Neural cell (in vitro differentiated cells): ENCODE results near the gene ZNF503. TPM values are rescaled to one million over a fixed set of nuclear protein-coding genes. Genes with fewer than 3 reads are reported as not detected.

Experiments used
- H2AFZ ChIP-seq: fragments of 200-600, 300-800 bp; sonication (generic), shearing (Covaris generic); 2 replicates; pipeline ENCODE4 v1.6.0; 2014; ENCODE audit warnings: low read depth, mild to moderate bottlenecking, antibody characterized with exemption, low read length, moderate library complexity
- H3F3A ChIP-seq: fragments of 200-600 bp; shearing (Covaris generic); 2 replicates; pipeline ENCODE4 v1.6.1; 2016; ENCODE audit warnings: mild to moderate bottlenecking, moderate library complexity, mixed read lengths, antibody characterized with exemption, low read length; ENCODE audit not compliant: insufficient read depth, poor library complexity, severe bottlenecking
- H3K27ac ChIP-seq: fragments of 200-600, 300-800 bp; sonication (generic), shearing (Covaris generic); 2 replicates; pipeline ENCODE4 v1.5.1; 2014; ENCODE audit warnings: mild to moderate bottlenecking, low read length, moderate library complexity
- H3K27me3 ChIP-seq: fragments of 300-800, 200-600 bp; sonication (generic), shearing (Covaris generic); 2 replicates; pipeline ENCODE4 v1.6.0; 2014; ENCODE audit warnings: mild to moderate bottlenecking, low read depth, low read length, moderate library complexity; ENCODE audit not compliant: insufficient read depth
- H3K36me3 ChIP-seq: fragments of 300-800, 200-600 bp; sonication (generic), shearing (Covaris generic); 2 replicates; pipeline ENCODE4 v1.5.1; 2014; ENCODE audit warnings: mild to moderate bottlenecking, antibody characterized with exemption, low read length, moderate library complexity; ENCODE audit not compliant: insufficient read depth
- H3K4me2 ChIP-seq: fragments of 300-800, 200-600 bp; sonication (generic), shearing (Covaris generic); 2 replicates; pipeline ENCODE4 v1.6.0; 2014; ENCODE audit warnings: mild to moderate bottlenecking, low read length
- H3K4me3 ChIP-seq: fragments of 300-800, 200-600 bp; sonication (generic), shearing (Covaris generic); 2 replicates; pipeline ENCODE4 v1.5.1; 2014; ENCODE audit warnings: mild to moderate bottlenecking, low read length, moderate library complexity
- H3K79me2 ChIP-seq: fragments of 200-600 bp; shearing (Covaris generic); replicated peaks from 2 replicates; pipeline ENCODE4 v1.6.0; 2014; ENCODE audit warnings: mild to moderate bottlenecking, low read length, moderate library complexity; ENCODE audit not compliant: insufficient read depth
- H3K9ac ChIP-seq: fragments of 300-800, 200-600 bp; sonication (generic), shearing (Covaris generic); 2 replicates; pipeline ENCODE4 v1.6.1; 2016; ENCODE audit warnings: mild to moderate bottlenecking, low read length, mixed read lengths
- H3K9me2 ChIP-seq: fragments of 200-600 bp; shearing (Covaris generic); 2 replicates; pipeline ENCODE4 v1.6.1; 2016; ENCODE audit warnings: mild to moderate bottlenecking, low read length, mixed read lengths; ENCODE audit not compliant: insufficient read depth
- H3K9me3 ChIP-seq: fragments of 200-600, 300-800 bp; sonication (generic), shearing (Covaris generic); 2 replicates; pipeline ENCODE4 v1.6.1; 2016; ENCODE audit warnings: mild to moderate bottlenecking, mixed run types, low read length, moderate library complexity, mixed read lengths
- H4K20me1 ChIP-seq: fragments of 200-600 bp; shearing (Covaris generic); 2 replicates; pipeline ENCODE4 v1.6.1; 2016; ENCODE audit warnings: mild to moderate bottlenecking, mixed run types; ENCODE audit not compliant: insufficient read depth
- EP300 ChIP-seq: fragments of 450-650 bp; conservative IDR thresholded peaks from 2 replicates; pipeline ENCODE4 v1.6.1; 2014; ENCODE audit warnings: antibody characterized with exemption, mild to moderate bottlenecking, moderate library complexity; ENCODE audit not compliant: poor library complexity, severe bottlenecking
- EZH2 ChIP-seq: fragments of 200-600, 300-800 bp; shearing (Covaris generic), sonication (generic); IDR thresholded peaks from 2 replicates; pipeline ENCODE4 v1.6.1; 2014; ENCODE audit warnings: antibody characterized with exemption, low read length, borderline replicate concordance, mild to moderate bottlenecking; ENCODE audit not compliant: insufficient read depth, poor library complexity, severe bottlenecking
- MXI1 ChIP-seq: fragments of 450-650 bp; conservative IDR thresholded peaks from 2 replicates; pipeline ENCODE4 v1.6.1; 2014; ENCODE audit warnings: antibody characterized with exemption, mild to moderate bottlenecking; ENCODE audit not compliant: poor library complexity, severe bottlenecking
- POLR2AphosphoS5 ChIP-seq: IDR thresholded peaks from 2 replicates; pipeline ENCODE4 v1.6.1; 2012
- RAD21 ChIP-seq: fragments of 450-650 bp; conservative IDR thresholded peaks from 2 replicates; pipeline ENCODE4 v1.6.1; 2014; ENCODE audit warnings: antibody characterized with exemption, mild to moderate bottlenecking, moderate library complexity
- SMC3 ChIP-seq: fragments of 450-650 bp; conservative IDR thresholded peaks from 2 replicates; pipeline ENCODE4 v1.6.1; 2014; ENCODE audit warnings: antibody characterized with exemption, mild to moderate bottlenecking, moderate library complexity; ENCODE audit not compliant: poor library complexity
- TAF1 ChIP-seq: IDR thresholded peaks from 2 replicates; pipeline ENCODE4 v1.6.1; 2012; ENCODE audit warnings: low read depth
- polyA plus RNA-seq: library from polyadenylated mRNA; depleted of rRNA; stranded (reverse); fragments of >200 nt; gene quantifications from 2 replicates; pipeline ENCODE4 v1.2.3, GENCODE V29; 2014
- TF ChIP-seq, protein P1 (sequence below): fragments of 450-650 bp; IDR thresholded peaks from 2 replicates; pipeline ENCODE4 v1.5.1; 2014; ENCODE audit warnings: antibody characterized with exemption, mild to moderate bottlenecking, moderate library complexity; ENCODE audit not compliant: poor library complexity, severe bottlenecking
- TF ChIP-seq, protein P2 (sequence below): IDR thresholded peaks from 2 replicates; pipeline ENCODE4 v1.6.1; 2012; ENCODE audit warnings: borderline replicate concordance

ZNF503 gene
- polyA plus RNA-seq, 1 donor from 2014 or later, result 41.4 TPM

GRCh38 chr10:75433216-75433615 lies 31.7 kb upstream of the ZNF503 start:
- Histone ChIP-seq H3K9me2 (no peaks in the 10 kb centered on the region), H3K36me3 (no peaks in the 10 kb centered on the region), H3K9me3 (no peaks in the 10 kb centered on the region), H3K27me3 (peaks cover 41% of the 10 kb centered on the region), H3K4me2 (no peak overlapping the region), H3K4me3 (no peak overlapping the region), H4K20me1 (no peaks in the 10 kb centered on the region), H3F3A (no peaks in the 10 kb centered on the region), H2AFZ (no peak overlapping the region), H3K27ac (no peak overlapping the region), H3K9ac (no peak overlapping the region), H3K79me2 (no peaks in the 10 kb centered on the region)
- TF ChIP-seq EZH2 (no peak), EP300 (no peak), RAD21 (no peak), POLR2AphosphoS5 (no peak), TAF1 (no peak), SMC3 (no peak), MXI1 (no peak)
- TF ChIP-seq, protein P1, sequence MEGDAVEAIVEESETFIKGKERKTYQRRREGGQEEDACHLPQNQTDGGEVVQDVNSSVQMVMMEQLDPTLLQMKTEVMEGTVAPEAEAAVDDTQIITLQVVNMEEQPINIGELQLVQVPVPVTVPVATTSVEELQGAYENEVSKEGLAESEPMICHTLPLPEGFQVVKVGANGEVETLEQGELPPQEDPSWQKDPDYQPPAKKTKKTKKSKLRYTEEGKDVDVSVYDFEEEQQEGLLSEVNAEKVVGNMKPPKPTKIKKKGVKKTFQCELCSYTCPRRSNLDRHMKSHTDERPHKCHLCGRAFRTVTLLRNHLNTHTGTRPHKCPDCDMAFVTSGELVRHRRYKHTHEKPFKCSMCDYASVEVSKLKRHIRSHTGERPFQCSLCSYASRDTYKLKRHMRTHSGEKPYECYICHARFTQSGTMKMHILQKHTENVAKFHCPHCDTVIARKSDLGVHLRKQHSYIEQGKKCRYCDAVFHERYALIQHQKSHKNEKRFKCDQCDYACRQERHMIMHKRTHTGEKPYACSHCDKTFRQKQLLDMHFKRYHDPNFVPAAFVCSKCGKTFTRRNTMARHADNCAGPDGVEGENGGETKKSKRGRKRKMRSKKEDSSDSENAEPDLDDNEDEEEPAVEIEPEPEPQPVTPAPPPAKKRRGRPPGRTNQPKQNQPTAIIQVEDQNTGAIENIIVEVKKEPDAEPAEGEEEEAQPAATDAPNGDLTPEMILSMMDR, result no peak
- TF ChIP-seq, protein P2, sequence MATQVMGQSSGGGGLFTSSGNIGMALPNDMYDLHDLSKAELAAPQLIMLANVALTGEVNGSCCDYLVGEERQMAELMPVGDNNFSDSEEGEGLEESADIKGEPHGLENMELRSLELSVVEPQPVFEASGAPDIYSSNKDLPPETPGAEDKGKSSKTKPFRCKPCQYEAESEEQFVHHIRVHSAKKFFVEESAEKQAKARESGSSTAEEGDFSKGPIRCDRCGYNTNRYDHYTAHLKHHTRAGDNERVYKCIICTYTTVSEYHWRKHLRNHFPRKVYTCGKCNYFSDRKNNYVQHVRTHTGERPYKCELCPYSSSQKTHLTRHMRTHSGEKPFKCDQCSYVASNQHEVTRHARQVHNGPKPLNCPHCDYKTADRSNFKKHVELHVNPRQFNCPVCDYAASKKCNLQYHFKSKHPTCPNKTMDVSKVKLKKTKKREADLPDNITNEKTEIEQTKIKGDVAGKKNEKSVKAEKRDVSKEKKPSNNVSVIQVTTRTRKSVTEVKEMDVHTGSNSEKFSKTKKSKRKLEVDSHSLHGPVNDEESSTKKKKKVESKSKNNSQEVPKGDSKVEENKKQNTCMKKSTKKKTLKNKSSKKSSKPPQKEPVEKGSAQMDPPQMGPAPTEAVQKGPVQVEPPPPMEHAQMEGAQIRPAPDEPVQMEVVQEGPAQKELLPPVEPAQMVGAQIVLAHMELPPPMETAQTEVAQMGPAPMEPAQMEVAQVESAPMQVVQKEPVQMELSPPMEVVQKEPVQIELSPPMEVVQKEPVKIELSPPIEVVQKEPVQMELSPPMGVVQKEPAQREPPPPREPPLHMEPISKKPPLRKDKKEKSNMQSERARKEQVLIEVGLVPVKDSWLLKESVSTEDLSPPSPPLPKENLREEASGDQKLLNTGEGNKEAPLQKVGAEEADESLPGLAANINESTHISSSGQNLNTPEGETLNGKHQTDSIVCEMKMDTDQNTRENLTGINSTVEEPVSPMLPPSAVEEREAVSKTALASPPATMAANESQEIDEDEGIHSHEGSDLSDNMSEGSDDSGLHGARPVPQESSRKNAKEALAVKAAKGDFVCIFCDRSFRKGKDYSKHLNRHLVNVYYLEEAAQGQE, result no peak

GRCh38 chr10:75432763-75433162 lies 31.2 kb upstream of the ZNF503 start:
- no peak overlapping the region for H3K4me2 ChIP-seq

More at GRCh38 chr10:75432763-75433162, 31.2 kb upstream of the ZNF503 start:
- no peaks in the 10 kb centered on the region for H3K36me3 ChIP-seq
- no peaks in the 10 kb centered on the region for H4K20me1 ChIP-seq
- no peak overlapping the region for H3K27ac ChIP-seq
- H2AFZ ChIP-seq, result no peak overlapping the region
- H3K4me3 ChIP-seq, result no peak overlapping the region
- H3K9me3 ChIP-seq, result no peaks in the 10 kb centered on the region
- peaks cover 41% of the 10 kb centered on the region for H3K27me3 ChIP-seq
- H3K9me2 ChIP-seq, result no peaks in the 10 kb centered on the region
- no peaks in the 10 kb centered on the region for H3K79me2 ChIP-seq
- TF ChIP-seq EP300 (no peak), EZH2 (no peak), RAD21 (no peak), TAF1 (no peak), SMC3 (no peak)
- TF ChIP-seq, protein P1, result no peak
- TF ChIP-seq, protein P2, result no peak
- no peak overlapping the region for H3K9ac ChIP-seq
- H3F3A ChIP-seq, result no peaks in the 10 kb centered on the region
